ENCODE results near the gene FSD1.

Gene FSD1

DNA sequence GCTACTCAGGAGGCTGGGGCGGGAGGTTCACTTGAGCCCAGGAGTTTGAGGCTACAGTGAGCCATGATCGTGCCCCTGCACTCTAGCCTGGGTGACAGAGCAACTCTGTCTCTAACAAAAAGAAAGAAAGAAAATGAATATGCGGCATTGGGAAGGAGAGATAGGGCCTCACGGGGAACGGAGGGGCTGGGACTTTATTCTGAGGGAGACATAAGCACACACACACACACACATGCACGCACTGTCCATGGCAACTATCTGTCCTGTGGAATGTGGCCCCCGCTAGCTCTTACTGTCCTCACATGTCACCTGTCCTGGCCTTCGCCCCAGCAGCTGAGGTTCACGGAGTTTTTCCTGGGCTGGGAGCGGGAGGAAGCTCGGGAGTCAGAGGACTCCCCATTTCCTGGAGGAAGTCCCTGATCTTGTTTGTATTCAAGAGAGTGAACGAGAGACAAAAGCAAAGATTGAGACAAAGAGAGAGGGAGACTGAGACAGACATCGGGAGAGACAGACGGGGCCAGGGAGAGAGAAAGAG, 33.6 kb downstream of the FSD1 start:
- no peak for DNase-seq (ENCODE audit: low read depth)

DNA sequence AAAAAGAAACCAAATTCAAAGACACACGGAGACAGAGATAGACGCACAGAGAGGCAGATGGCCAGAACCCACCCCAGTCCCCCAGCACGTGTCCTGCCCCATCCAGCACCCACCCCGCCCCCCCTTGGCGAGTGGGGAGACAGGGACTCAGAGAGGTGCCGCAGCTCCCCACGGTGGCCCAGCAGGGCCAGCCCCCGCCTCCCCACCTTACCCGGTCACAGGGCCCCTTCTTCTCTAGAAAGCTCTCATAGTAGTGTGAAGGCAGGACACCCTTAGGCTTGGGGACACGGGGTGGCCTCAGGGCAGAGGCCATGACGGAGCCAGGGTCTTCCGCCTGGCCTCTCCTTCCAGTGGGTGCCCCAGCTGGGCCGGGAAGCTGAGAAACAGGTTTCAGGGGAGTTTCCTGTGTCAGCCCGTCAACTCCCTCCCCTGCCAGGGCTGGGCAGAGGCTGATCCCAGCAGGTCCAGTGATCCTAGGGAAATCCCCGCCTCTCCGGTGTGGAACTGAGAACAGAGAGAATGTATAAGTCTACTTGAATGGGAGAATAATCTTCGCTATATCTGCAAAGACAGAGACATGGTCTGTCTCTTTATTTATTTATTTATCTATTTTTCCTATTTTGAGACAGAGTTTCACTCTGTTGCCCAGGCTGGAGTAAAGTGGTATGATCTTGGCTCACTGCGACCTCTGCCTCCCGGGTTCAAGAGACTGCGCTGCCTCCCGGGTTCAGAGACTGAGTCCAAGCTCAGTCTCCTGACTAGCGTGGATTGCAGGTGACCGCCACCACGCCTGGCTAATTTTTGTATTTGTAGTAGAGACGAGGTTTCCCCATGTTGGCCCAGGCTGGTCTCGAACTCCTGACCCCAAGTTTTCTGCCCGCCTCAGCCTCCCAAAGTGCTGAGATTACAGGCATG, 34.3 kb downstream of the FSD1 start, which contains the start of gene STAP2:
STAP2 (minus strand) TSS at position 387 of the 915 bp plus-strand sequence; CDS start at position 313, 74 bp downstream.
- H3K4me3 ChIP-seq (ENCODE audit: low read depth, low read length), result peak within 1 kb of the TSS; percentile 58
- no peak for TF ChIP-seq CTCF (IDR thresholded peaks at IDR 0.05; ENCODE audit: control insufficient read depth, extremely low read depth, insufficient read depth)
- DNase-seq (ENCODE audit: low read depth), result peak; percentile 67

More for the DNA sequence above, 33.6 kb downstream of the FSD1 start:
- H3K4me3 ChIP-seq (ENCODE audit: low read depth, low read length), result peak overlapping the region; percentile 58
- TF ChIP-seq CTCF (IDR thresholded peaks at IDR 0.05; ENCODE audit: control insufficient read depth, extremely low read depth, insufficient read depth), result no peak

- no peak for TF ChIP-seq CTCF (IDR thresholded peaks at IDR 0.05; ENCODE audit: control insufficient read depth, extremely low read depth, insufficient read depth)
- DNase-seq (ENCODE audit: low read depth), result no peak
- H3K4me3 ChIP-seq (ENCODE audit: low read depth, low read length), result peak overlapping the region; percentile 75
Measured at GRCh38 chr19:4342314-4342614, 37.9 kb downstream of the FSD1 start.

DNA sequence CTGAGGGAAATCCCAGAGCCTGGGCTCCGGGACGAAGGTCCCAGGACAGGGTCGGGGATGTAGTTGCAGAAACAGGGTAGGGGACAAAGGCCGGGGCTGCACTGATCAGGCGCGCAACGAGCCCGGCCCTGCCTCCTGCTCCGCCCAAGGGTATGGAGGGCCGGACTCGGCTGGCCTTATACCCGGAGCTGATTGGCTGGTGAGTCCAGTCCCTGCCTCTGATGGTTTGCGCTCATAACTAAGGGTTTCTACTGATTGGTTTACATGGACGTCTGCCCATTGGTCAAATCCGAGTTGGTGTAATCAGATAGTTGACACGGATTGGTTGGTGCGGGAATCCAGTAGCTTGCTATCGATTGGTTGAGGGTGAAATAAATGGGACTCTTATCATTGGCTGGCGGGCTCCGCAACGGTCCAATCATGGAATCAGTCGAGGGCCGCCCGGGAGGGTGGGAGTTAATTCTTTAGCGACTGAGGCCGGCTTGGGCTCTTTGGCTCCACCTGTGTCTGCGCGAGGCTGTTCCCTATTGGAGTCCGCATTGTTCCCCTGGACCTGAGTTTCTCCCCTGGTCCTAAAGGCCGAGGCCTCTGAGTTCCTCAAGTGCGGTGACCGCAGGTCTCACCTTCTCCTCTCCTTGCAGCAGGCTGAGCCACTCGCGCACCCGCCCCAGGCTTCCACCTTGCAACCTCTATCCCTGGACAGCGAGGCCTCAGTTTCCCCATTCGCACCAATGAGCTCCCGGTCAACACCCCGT, 38.4 kb downstream of the FSD1 start:
- peak overlapping the region; percentile 75 for H3K4me3 ChIP-seq (ENCODE audit: low read depth, low read length)
- TF ChIP-seq CTCF (IDR thresholded peaks at IDR 0.05; ENCODE audit: control insufficient read depth, extremely low read depth, insufficient read depth), result no peak
- DNase-seq (ENCODE audit: low read depth), result peak; percentile 99

- DNase-seq (ENCODE audit: low read depth), result no peak
- no peak for TF ChIP-seq CTCF (IDR thresholded peaks at IDR 0.05; ENCODE audit: control insufficient read depth, extremely low read depth, insufficient read depth)
Measured at GRCh38 chr19:4343370-4344307, 39.2 kb downstream of the FSD1 start, which contains the start of gene MPND. Gene MPND, plus strand, starts transcription at chr19:4343562. Its CDS starts 32 bp downstream, at chr19:4343594.

More at GRCh38 chr19:4343370-4344307, 39.2 kb downstream of the FSD1 start, which contains the start of gene MPND:
- peak within 1 kb of the TSS; percentile 75 for H3K4me3 ChIP-seq (ENCODE audit: low read depth, low read length)

Measured in LNCaP clone FGC (cell line).